HG03558 (cell line): ENCODE measurements around the gene PARVA.

ENCODE experiments used
- ATAC-seq: cut with Tn5 transposase; IDR thresholded peaks from one replicate; pipeline ENCODE4 v1.9.1; 2021; ENCODE audit warnings: moderate number of reproducible peaks; ENCODE audit not compliant: unreplicated experiment; ENCODE audit errors: extremely low read depth

PARVA gene

DNA sequence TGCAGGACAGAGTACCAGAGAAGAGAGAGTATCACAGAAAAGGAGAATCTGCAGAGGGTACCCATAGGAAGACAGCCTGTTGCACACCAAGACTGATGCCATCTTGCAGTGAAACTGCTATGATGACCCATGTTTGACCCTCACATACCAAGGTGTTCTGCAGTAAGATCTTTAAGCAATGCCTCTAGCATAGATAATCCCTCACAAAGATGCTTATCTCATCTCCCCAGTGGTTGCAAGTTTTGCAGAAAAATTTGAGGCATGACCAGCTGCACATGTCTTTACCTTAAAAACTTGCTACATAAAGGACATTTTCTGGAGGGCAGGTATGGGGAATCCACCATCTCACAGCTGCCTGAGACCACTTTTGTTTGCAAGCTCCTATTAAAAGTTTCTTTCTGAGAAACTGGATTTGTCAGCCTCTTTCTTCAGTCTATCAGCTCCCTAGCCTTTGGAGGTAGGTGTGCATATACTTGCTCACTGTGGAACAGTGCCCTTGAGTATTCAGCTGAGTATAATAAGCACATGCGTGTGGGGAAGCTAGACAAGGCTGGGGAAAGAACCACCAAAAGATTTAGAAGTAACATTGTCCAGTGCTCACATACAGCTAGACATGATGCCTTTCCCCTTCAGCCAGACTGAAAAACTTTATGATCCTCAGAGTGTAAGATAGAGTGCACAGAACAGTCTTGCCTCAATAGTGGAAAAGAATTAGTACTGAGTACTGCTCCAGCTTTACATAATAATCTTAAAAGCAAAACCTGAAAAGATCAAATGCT is 196.5 kb downstream of the PARVA start:
- ATAC-seq, result no peak

DNA sequence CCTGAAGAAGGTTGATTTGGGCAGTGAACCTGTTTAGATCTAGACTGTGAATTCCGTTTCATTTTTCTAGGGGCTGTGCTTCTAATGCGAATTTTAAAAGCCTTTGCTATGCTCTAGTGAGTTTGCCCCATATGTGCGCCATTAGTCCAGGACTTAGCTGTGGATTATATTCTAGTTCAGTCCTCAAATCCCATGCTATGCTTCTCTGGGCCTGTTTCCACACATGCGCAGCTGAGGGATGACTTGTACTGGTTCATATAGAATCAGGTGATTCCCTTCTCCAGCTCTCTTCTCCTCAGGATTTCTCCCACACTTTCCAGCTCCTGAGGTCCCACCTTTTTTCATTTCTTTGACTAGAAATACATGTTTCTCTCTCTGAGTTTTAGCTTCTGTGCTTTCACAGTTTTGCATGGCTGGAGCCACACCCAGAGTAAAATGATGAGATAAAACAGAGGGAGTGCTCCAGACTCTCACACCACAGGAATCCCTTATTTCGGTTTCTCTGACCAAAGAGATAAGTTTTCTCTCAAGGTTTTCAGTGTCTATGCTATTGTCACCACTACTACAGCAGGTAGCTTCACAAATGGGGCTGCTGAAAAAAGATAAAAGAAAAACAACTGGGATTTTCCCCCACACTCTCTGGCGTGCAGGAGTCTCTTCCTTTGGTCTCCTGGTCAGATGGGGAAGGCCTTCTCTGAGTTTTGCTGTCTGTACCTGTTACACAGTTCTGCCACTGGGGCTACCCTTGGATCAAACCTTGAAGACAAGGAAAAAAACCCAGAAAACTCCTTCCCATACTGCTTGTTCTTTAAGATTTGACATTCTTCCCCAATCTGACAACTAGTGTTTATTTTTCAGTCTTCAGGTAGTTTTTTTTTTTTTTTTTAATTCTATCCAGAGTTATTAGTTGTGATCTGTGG is 200.6 kb downstream of the PARVA start:
- no peak for ATAC-seq

DNA sequence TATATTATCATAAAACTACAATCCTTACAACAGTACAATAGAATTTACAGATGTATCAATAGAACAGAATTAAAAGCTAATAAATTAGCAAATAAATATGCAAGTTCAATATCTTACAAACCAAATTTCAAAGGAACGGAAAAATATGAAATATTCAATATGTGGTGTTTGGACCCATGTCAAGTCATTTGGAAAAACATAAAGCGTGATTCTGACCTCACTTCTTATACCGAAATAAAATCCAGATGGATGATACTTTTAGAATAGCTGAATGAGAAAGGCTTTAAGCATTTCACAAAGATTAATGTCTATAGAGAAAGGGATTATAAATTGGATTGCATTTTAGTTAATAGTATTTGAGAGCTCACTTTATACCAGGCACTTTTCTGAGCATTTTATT is 204.0 kb downstream of the PARVA start:
- ATAC-seq, result no peak

DNA sequence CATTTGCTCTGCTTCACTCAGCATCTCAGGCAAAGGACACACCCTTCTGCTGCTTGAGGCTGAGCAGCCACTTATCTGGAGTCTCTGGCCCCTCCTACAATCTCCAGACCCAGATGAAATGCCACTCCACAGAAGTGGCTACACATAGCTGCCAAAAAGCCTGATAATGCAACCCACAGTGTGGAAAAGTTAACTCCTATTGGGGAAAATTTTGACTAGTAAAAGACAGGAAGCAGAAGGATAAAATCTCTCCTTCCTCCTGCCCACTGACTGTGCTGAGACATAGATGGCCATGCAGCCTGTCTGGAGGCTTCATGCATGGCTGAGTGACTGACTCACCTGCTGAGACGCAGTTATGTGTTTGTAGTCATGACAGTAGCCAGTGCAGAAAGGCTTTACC is 204.6 kb downstream of the PARVA start:
- ATAC-seq, result no peak
